Testis (tissue), 2 donors: ENCODE data around the gene MMP28.

Experiments
- CTCF ChIP-seq, 3 experiments: fragments of 450-650 bp in 2 of 3; fragments of 200-600 bp in 1 of 3; sonication (generic) in 1 of 3; IDR thresholded peaks; one replicate each; pipeline ENCODE4 v1.5.1; 2016 to 2019; ENCODE audit warnings: antibody characterized with exemption in 3 of 3, mild to moderate bottlenecking in 2 of 3, moderate library complexity in 1 of 3
- POLR2A ChIP-seq: fragments of 450-650 bp; IDR thresholded peaks from one replicate; pipeline ENCODE4 v1.6.1; 2017; ENCODE audit warnings: antibody characterized with exemption, mild to moderate bottlenecking, moderate library complexity

- no peak for TF ChIP-seq CTCF (IDR thresholded peaks at IDR 0.05)
- TF ChIP-seq POLR2A: no peak
These were observed 24.0 kb upstream of the MMP28 start for GRCh38 chr17:35819455-35819854.
